Astrocyte (in vitro differentiated cells and primary cell): ENCODE data around the gene SMYD1. TPM values are rescaled to one million over a fixed set of nuclear protein-coding genes. Genes with fewer than 3 reads are reported as not detected.
"Not testable (repeated sequence)": the region's sequence is repeated elsewhere in the genome, so short reads cannot be mapped to it uniquely, and the experiment has no call there.

Experiments
- DNase-seq: peaks from one replicate; pipeline ENCODE4 v3.0.0-alpha.2; 2010; ENCODE audit warnings: low read depth
- FAIRE-seq: peaks from 2 replicates; lab custom pipeline; 2011; peaks lifted over from hg19 to GRCh38; lab: Jason Lieb, UNC
- H2AFZ ChIP-seq: 2 replicates; pipeline ENCODE4 v1.6.0; 2012; ENCODE audit warnings: low read depth, low read length, inconsistent platforms
- H3K27ac ChIP-seq: 2 replicates; pipeline ENCODE4 v1.5.1; 2011; ENCODE audit warnings: low read depth, low read length, inconsistent platforms
- H3K27me3 ChIP-seq: 2 replicates; pipeline ENCODE4 v1.6.0; 2011; ENCODE audit warnings: low read length, inconsistent platforms; ENCODE audit not compliant: insufficient read depth
- H3K36me3 ChIP-seq: 2 replicates; pipeline ENCODE4 v1.5.1; 2011; ENCODE audit warnings: low read length, inconsistent platforms; ENCODE audit not compliant: insufficient read depth
- H3K4me1 ChIP-seq: 2 replicates; pipeline ENCODE4 v1.5.1; 2011; ENCODE audit warnings: low read length, inconsistent platforms; ENCODE audit not compliant: insufficient read depth
- H3K4me2 ChIP-seq: 2 replicates; pipeline ENCODE4 v1.6.0; 2012; ENCODE audit warnings: low read length, inconsistent platforms
- H3K4me3 ChIP-seq: 2 replicates; pipeline ENCODE4 v1.5.1; 2011; ENCODE audit warnings: low read depth, mild to moderate bottlenecking, low read length, inconsistent platforms; ENCODE audit not compliant: insufficient read depth
- H3K79me2 ChIP-seq: 2 replicates; pipeline ENCODE4 v1.6.0; 2012; ENCODE audit warnings: mild to moderate bottlenecking, low read length, inconsistent platforms; ENCODE audit not compliant: insufficient read depth
- H3K9ac ChIP-seq: 2 replicates; pipeline ENCODE4 v1.6.0; 2012; ENCODE audit warnings: mild to moderate bottlenecking, low read length, inconsistent platforms
- H3K9me3 ChIP-seq: 2 replicates; pipeline ENCODE4 v1.5.1; 2012; ENCODE audit warnings: low read depth, mild to moderate bottlenecking, low read length, inconsistent platforms; ENCODE audit not compliant: insufficient read depth
- H4K20me1 ChIP-seq: 2 replicates; pipeline ENCODE4 v1.6.0; 2012; ENCODE audit warnings: low read length, inconsistent platforms; ENCODE audit not compliant: insufficient read depth
- H3K27ac Mint-ChIP-seq: one replicate; pipeline ENCODE4 v1.8.0; 2021; ENCODE audit warnings: mild to moderate bottlenecking, mixed read lengths; ENCODE audit not compliant: unreplicated experiment
- H3K27me3 Mint-ChIP-seq: one replicate; pipeline ENCODE4 v1.8.0; 2021; ENCODE audit warnings: low read depth, mixed read lengths; ENCODE audit not compliant: unreplicated experiment
- H3K36me3 Mint-ChIP-seq: one replicate; pipeline ENCODE4 v1.8.0; 2021; ENCODE audit warnings: low read depth, mixed read lengths; ENCODE audit not compliant: unreplicated experiment
- H3K4me1 Mint-ChIP-seq: one replicate; pipeline ENCODE4 v1.8.0; 2021; ENCODE audit warnings: low read depth, mixed read lengths; ENCODE audit not compliant: unreplicated experiment
- H3K4me3 Mint-ChIP-seq: one replicate; pipeline ENCODE4 v1.8.0; 2021; ENCODE audit warnings: mild to moderate bottlenecking, moderate library complexity, mixed read lengths; ENCODE audit not compliant: unreplicated experiment
- H3K9me3 Mint-ChIP-seq: one replicate; pipeline ENCODE4 v1.8.0; 2021; ENCODE audit warnings: mild to moderate bottlenecking, mixed read lengths; ENCODE audit not compliant: unreplicated experiment
- EZH2 ChIP-seq: IDR thresholded peaks from 2 replicates; pipeline ENCODE4 v1.6.1; 2012; ENCODE audit warnings: mild to moderate bottlenecking, low read length, inconsistent platforms; ENCODE audit not compliant: insufficient read depth
- total RNA-seq: library from RNA; stranded (reverse); gene quantifications from 2 replicates; pipeline ENCODE4 v1.2.1, GENCODE V29; 2021
- TF ChIP-seq, protein P1 (sequence below): IDR thresholded peaks from 2 replicates; pipeline ENCODE4 v1.5.1; 2011; ENCODE audit warnings: low read depth, mild to moderate bottlenecking, inconsistent platforms, low read length, moderate library complexity; ENCODE audit not compliant: insufficient read depth

SMYD1 gene
- total RNA-seq, 1 donor from 2014 or later, result not detected

DNA sequence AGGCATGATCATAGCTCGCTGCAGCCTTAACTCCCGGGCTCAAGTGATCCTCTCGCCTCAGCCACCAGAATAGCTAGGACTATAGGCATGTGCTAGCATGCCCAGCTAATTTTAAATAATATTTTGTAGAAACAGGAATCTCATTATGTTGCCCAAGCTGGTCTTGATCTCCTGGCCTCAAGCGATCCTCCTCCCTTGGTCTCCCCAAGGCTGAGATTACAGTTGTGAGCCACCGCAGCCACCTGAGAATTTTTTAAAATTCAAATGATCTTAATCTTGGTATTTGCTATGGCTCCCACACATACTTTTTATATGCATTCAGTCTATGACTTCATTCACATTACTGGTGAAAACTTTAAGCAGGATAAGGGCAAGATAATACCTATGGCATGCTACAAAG is 25.1 kb upstream of the SMYD1 start:
- no peak overlapping the region for H3K4me2 ChIP-seq
- no peaks in the 10 kb centered on the region for H3K27me3 ChIP-seq
- Mint-ChIP-seq H3K9me3 (no peaks in the 10 kb centered on the region), H3K27me3 (no peaks in the 10 kb centered on the region), H3K36me3 (no peaks in the 10 kb centered on the region), H3K4me1 (peaks cover 47% of the 10 kb centered on the region), H3K27ac (peak overlapping the region; percentile 96), H3K4me3 (no peak overlapping the region)
- no peak overlapping the region for H3K27ac ChIP-seq
- H3K79me2 ChIP-seq, result peaks cover 31% of the 10 kb centered on the region
- peaks cover 12% of the 10 kb centered on the region for H3K4me1 ChIP-seq
- H2AFZ ChIP-seq, result no peak overlapping the region
- no peaks in the 10 kb centered on the region for H3K36me3 ChIP-seq
- DNase-seq, result no peak
- no peak for FAIRE-seq
- H4K20me1 ChIP-seq, result peaks cover 8% of the 10 kb centered on the region
- no peak overlapping the region for H3K4me3 ChIP-seq
- H3K9ac ChIP-seq, result no peak overlapping the region
- no peaks in the 10 kb centered on the region for H3K9me3 ChIP-seq
- TF ChIP-seq, protein P1, sequence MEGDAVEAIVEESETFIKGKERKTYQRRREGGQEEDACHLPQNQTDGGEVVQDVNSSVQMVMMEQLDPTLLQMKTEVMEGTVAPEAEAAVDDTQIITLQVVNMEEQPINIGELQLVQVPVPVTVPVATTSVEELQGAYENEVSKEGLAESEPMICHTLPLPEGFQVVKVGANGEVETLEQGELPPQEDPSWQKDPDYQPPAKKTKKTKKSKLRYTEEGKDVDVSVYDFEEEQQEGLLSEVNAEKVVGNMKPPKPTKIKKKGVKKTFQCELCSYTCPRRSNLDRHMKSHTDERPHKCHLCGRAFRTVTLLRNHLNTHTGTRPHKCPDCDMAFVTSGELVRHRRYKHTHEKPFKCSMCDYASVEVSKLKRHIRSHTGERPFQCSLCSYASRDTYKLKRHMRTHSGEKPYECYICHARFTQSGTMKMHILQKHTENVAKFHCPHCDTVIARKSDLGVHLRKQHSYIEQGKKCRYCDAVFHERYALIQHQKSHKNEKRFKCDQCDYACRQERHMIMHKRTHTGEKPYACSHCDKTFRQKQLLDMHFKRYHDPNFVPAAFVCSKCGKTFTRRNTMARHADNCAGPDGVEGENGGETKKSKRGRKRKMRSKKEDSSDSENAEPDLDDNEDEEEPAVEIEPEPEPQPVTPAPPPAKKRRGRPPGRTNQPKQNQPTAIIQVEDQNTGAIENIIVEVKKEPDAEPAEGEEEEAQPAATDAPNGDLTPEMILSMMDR, result no peak
- TF ChIP-seq EZH2, result no peak

DNA sequence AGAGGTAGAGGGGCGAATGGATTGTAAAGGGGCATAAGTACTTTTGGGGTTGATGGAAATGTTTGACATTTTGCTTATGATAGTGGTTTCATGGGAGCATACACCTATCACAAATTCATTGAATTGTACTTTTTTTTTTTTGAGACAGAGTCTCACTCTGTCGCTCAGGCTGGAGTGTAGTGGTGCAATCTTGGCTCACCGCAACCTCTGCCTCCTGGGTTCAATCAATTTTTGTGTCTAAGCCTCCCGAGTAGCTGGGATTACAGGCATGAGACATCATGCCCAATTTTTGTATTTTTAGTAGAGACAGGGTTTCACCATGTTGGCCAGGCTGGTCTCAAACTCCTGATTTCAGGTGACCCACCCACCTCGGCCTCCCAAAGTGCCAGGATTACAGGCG is 22.1 kb upstream of the SMYD1 start:
- H3K36me3 ChIP-seq, H3K27ac ChIP-seq, H3K4me2 ChIP-seq, H3K36me3 Mint-ChIP-seq, H3K4me1 ChIP-seq, H3K9me3 Mint-ChIP-seq, H3K4me3 Mint-ChIP-seq, H3K27me3 ChIP-seq, H3K9ac ChIP-seq, H3K9me3 ChIP-seq, H4K20me1 ChIP-seq, H3K27ac Mint-ChIP-seq, H3K4me3 ChIP-seq, FAIRE-seq, H3K27me3 Mint-ChIP-seq, H2AFZ ChIP-seq, DNase-seq: not testable (repeated sequence)
- peaks cover 28% of the 10 kb centered on the region for H3K4me1 Mint-ChIP-seq
- peaks cover 37% of the 10 kb centered on the region for H3K79me2 ChIP-seq

DNA sequence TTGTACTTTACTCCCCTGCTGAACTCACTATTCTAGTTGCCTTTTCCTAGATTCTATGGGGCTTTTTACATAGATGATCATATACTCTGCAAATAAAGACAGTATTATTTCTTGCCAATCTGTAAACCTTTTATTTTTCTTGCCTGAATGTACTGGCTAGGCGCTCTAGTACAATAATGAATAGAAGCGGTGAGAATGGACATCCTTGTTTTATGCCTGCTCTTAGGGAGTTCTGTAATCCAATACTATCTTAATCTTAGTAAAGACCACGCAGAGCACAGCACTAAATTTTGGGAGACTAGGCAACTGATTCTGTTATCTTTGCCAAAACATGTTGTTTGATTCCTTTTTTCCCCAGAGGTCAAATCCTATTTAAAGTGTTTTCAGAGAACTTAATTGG is 19.1 kb upstream of the SMYD1 start:
- no peaks in the 10 kb centered on the region for H3K4me1 ChIP-seq
- peaks cover 13% of the 10 kb centered on the region for H4K20me1 ChIP-seq
- no peak overlapping the region for H3K9ac ChIP-seq
- Mint-ChIP-seq H3K4me3 (no peak overlapping the region), H3K27me3 (no peaks in the 10 kb centered on the region), H3K27ac (no peak overlapping the region), H3K9me3 (no peaks in the 10 kb centered on the region), H3K36me3 (no peaks in the 10 kb centered on the region), H3K4me1 (peaks cover 10% of the 10 kb centered on the region)
- no peak overlapping the region for H3K27ac ChIP-seq
- TF ChIP-seq EZH2, result no peak
- TF ChIP-seq, protein P1, result no peak
- no peak overlapping the region for H3K4me2 ChIP-seq
- no peaks in the 10 kb centered on the region for H3K9me3 ChIP-seq
- H3K79me2 ChIP-seq, result peaks cover 52% of the 10 kb centered on the region
- no peaks in the 10 kb centered on the region for H3K27me3 ChIP-seq
- H2AFZ ChIP-seq, result no peak overlapping the region
- peaks cover 4% of the 10 kb centered on the region for H3K36me3 ChIP-seq
- FAIRE-seq (no peak), DNase-seq (no peak)
- no peak overlapping the region for H3K4me3 ChIP-seq
